Gastroesophageal sphincter (tissue), 3 donors: Measurements from ENCODE around the gene ATP8B3.

ENCODE experiments used
- EP300 ChIP-seq: sonication (generic); formaldehyde crosslinking; IDR thresholded peaks from one replicate; pipeline ENCODE4 v1.6.1; 2017; ENCODE audit warnings: antibody characterized with exemption, mild to moderate bottlenecking
- POLR2A ChIP-seq, 2 donors: fragments of 450-650 bp; IDR thresholded peaks; one replicate each; pipeline ENCODE4 v1.6.1; 2017; ENCODE audit warnings: antibody characterized with exemption in 2 of 2, mild to moderate bottlenecking in 2 of 2, moderate library complexity in 1 of 2
- POLR2AphosphoS5 ChIP-seq: sonication (generic); formaldehyde crosslinking; IDR thresholded peaks from one replicate; pipeline ENCODE4 v1.6.1; 2017; ENCODE audit warnings: antibody characterized with exemption
- TF ChIP-seq, protein P1 (sequence below), 4 experiments: fragments of 200-600 bp in 2 of 4; fragments of 450-650 bp in 2 of 4; sonication (generic) in 1 of 4; IDR thresholded peaks; one replicate each; pipeline ENCODE4 v1.5.1; 2017 to 2019; ENCODE audit warnings: antibody characterized with exemption in 4 of 4, mild to moderate bottlenecking in 2 of 4, moderate library complexity in 2 of 4

GRCh38 chr19:1766800-1767352 lies 45.2 kb downstream of the ATP8B3 start:
- TF ChIP-seq POLR2A (IDR thresholded peaks at IDR 0.05) (no peak), POLR2AphosphoS5 (no peak), EP300 (no peak)
- TF ChIP-seq, protein P1, sequence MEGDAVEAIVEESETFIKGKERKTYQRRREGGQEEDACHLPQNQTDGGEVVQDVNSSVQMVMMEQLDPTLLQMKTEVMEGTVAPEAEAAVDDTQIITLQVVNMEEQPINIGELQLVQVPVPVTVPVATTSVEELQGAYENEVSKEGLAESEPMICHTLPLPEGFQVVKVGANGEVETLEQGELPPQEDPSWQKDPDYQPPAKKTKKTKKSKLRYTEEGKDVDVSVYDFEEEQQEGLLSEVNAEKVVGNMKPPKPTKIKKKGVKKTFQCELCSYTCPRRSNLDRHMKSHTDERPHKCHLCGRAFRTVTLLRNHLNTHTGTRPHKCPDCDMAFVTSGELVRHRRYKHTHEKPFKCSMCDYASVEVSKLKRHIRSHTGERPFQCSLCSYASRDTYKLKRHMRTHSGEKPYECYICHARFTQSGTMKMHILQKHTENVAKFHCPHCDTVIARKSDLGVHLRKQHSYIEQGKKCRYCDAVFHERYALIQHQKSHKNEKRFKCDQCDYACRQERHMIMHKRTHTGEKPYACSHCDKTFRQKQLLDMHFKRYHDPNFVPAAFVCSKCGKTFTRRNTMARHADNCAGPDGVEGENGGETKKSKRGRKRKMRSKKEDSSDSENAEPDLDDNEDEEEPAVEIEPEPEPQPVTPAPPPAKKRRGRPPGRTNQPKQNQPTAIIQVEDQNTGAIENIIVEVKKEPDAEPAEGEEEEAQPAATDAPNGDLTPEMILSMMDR (IDR thresholded peaks at IDR 0.05): no peak
